Endothelial cell of umbilical vein (primary cell): ENCODE data around the gene TNFRSF1B. TPM values are rescaled to one million over a fixed set of nuclear protein-coding genes. Genes with fewer than 3 reads are reported as not detected.
A peak's percentile ranks its signal among the peaks of the same experiment; 100 is the strongest.

Source experiments
- BruUV-seq: library from RNA; stranded (reverse); fragments of 400-500 nt; replicated peaks from 2 replicates; lab custom pipeline; 2021; lab: Mats Ljungman, UMichigan
- CTCF ChIA-PET: fragments of 300-600, 350-600 bp; sonication (Branson Sonifier 250); formaldehyde crosslinking; loops from one replicate; lab custom pipeline; 2021; ENCODE audit warnings: antibody characterized with exemption, inconsistent platforms; lab: Charles Lee
- POLR2A ChIA-PET: fragments of 300-600, 350-600 bp; sonication (Branson Sonifier 250); formaldehyde crosslinking; loops from one replicate; lab custom pipeline; 2021; ENCODE audit warnings: antibody characterized with exemption, inconsistent platforms; lab: Charles Lee
- DNase-seq: peaks from one replicate; pipeline ENCODE4 v3.0.0-alpha.2; 2011; ENCODE audit warnings: low read depth, low spot score
- FAIRE-seq: peaks from 2 replicates; lab custom pipeline; 2011; peaks lifted over from hg19 to GRCh38; lab: Jason Lieb, UNC
- H2AFZ ChIP-seq: 2 replicates; pipeline ENCODE4 v1.6.0; 2012; ENCODE audit warnings: low read depth, low read length, control low read depth, inconsistent platforms
- H3K27ac ChIP-seq: 2 replicates; pipeline ENCODE4 v1.5.1; 2011; ENCODE audit warnings: low read depth, mild to moderate bottlenecking, control low read depth, low read length, moderate library complexity; ENCODE audit not compliant: insufficient read depth
- H3K27me3 ChIP-seq, 2 experiments: 2 replicates each; pipeline versions ENCODE4 v1.6.0 to v1.6.1; 2011; ENCODE audit warnings: low read length in 2 of 2, mixed read lengths in 1 of 2; ENCODE audit not compliant: control insufficient read depth in 2 of 2, insufficient read depth in 2 of 2
- H3K36me3 ChIP-seq, 2 experiments: 2 replicates in 1 of 2; 3 replicates in 1 of 2; pipeline ENCODE4 v1.5.1; 2011; ENCODE audit warnings: low read length in 2 of 2, mild to moderate bottlenecking in 1 of 2, moderate library complexity in 1 of 2; ENCODE audit not compliant: control insufficient read depth in 2 of 2, insufficient read depth in 2 of 2; ENCODE audit errors: extremely low read depth in 1 of 2
- H3K4me1 ChIP-seq: 3 replicates; pipeline ENCODE4 v1.5.1; 2011; ENCODE audit warnings: mild to moderate bottlenecking, low read length; ENCODE audit not compliant: control insufficient read depth, insufficient read depth; ENCODE audit errors: extremely low read depth
- H3K4me2 ChIP-seq: 2 replicates; pipeline ENCODE4 v1.6.1; 2011; ENCODE audit warnings: low read length, control low read depth, mixed read lengths; ENCODE audit not compliant: insufficient read depth
- H3K4me3 ChIP-seq, 3 experiments: fragments of 200-600 bp in 1 of 3; sonication (generic), shearing (Covaris generic) in 1 of 3; replicated peaks in 1 of 3; 2 replicates each; pipeline ENCODE4 v1.5.1; 2011 to 2016; ENCODE audit warnings: control low read depth in 3 of 3, low read length in 3 of 3, mild to moderate bottlenecking in 2 of 3, inconsistent platforms in 1 of 3, low read depth in 1 of 3, moderate library complexity in 1 of 3; ENCODE audit not compliant: insufficient read depth in 1 of 3
- H3K79me2 ChIP-seq: 2 replicates; pipeline ENCODE4 v1.6.0; 2012; ENCODE audit warnings: low read length, inconsistent platforms; ENCODE audit not compliant: control insufficient read depth, insufficient read depth
- H3K9ac ChIP-seq: replicated peaks from 2 replicates; pipeline ENCODE3; 2011; ENCODE audit warnings: low read length, control low read depth; ENCODE audit not compliant: insufficient read depth; ENCODE audit errors: extremely low read depth
- H3K9me1 ChIP-seq: replicated peaks from 3 replicates; pipeline ENCODE4 v1.6.0; 2011; ENCODE audit warnings: mild to moderate bottlenecking, low read length; ENCODE audit not compliant: control insufficient read depth, insufficient read depth; ENCODE audit errors: extremely low read depth
- H3K9me3 ChIP-seq: replicated peaks from 2 replicates; pipeline ENCODE4 v1.5.1; 2012; ENCODE audit warnings: low read length, inconsistent platforms; ENCODE audit not compliant: control insufficient read depth, insufficient read depth
- H4K20me1 ChIP-seq: replicated peaks from 2 replicates; pipeline ENCODE3; 2011; ENCODE audit warnings: mild to moderate bottlenecking, low read length; ENCODE audit not compliant: control insufficient read depth, insufficient read depth; ENCODE audit errors: extremely low read depth
- POLR2AphosphoS5 ChIP-seq: IDR thresholded peaks from 2 replicates; pipeline ENCODE4 v1.6.1; 2012; ENCODE audit warnings: low read depth, mild to moderate bottlenecking, control low read depth, low read length, moderate library complexity; ENCODE audit not compliant: insufficient read depth
- dilution Hi-C: fragments of 300-500 bp; cut with MboI; formaldehyde crosslinking; loops from one replicate; pipeline ENCODE4 v1.15.0; 2019; ENCODE audit warnings: low sequenced_read_pairs; ENCODE audit not compliant: extremely low pct_ligation_motif_present
- intact Hi-C: fragments of 100-400 bp; cut with micrococcal nuclease; formaldehyde crosslinking; loops from one replicate; pipeline ENCODE4 v1.10.0; 2022
- polyA plus RNA-seq, 4 experiments: library from polyadenylated mRNA; depleted of rRNA in 3 of 4; stranded (reverse) in 3 of 4; unstranded in 1 of 4; fragments of >200 nt; gene quantifications; 2 replicates each; pipeline versions ENCODE4 v1.2.1 to v1.2.3, GENCODE V29; 2011 to 2012; ENCODE audit warnings: missing spikeins in 1 of 4
- total RNA-seq: library from RNA; stranded (reverse); gene quantifications from 2 replicates; pipeline ENCODE4 v1.2.3, GENCODE V29; 2021
- TF ChIP-seq, protein P1 (sequence below), 2 donors: IDR thresholded peaks; 1 replicate in 1 of 2; 2 replicates in 1 of 2; pipeline ENCODE4 v1.5.1; 2011; ENCODE audit warnings: low read length in 2 of 2, mild to moderate bottlenecking in 2 of 2, moderate library complexity in 2 of 2, control low read depth in 1 of 2, inconsistent platforms in 1 of 2, low read depth in 1 of 2; ENCODE audit not compliant: insufficient read depth in 1 of 2; ENCODE audit errors: extremely low read depth in 1 of 2

The TNFRSF1B gene
- total and polyA plus RNA-seq, 2 donors (not counting 3 experiments of a cell fraction or from before 2014, with no cell fraction given) = 53.6 to 65.9 TPM

DNA sequence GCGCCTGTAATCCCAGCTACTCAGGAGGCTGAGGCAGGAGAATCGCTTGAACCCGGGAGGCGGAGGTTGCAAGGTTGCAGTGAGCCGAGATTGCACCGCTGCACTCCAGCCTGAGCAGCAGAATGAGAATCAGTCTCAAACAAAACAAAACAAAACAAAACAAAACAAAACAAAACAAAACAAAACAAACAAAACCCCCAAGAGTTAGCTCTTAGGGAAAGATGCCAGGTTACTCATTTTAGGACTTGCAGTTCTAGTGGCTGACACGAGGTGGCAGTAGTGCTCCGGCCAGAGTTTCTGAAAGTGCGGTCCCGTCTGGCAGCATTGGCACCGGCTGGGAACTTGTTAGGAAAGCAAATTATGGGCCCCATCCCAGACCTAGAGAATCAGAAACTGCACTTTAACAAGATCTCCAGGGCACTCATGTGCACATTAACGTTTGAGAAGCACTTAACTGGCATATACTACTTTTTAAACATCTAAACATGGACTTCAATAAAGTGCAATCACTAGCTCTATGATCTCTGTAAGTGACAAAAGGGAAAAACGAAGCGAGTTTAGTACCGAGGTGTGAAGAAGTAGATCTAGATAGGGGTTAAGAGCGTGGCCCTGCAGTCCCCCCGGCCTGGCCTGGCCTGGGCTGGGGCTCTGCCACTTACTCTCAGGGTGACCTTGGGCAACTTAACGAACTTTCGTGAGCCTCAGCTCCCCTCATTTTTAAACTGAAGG lies 41.9 kb upstream of the TNFRSF1B start:
- Histone ChIP-seq H3K36me3 (no peaks in the 10 kb centered on the region), H3K27me3 (peaks cover 0 to 3% of the 10 kb centered on the region in 2 experiments), H3K4me3 (no peak overlapping the region), H3K4me2 (no peak overlapping the region), H3K9ac (no peak overlapping the region), H3K79me2 (no peaks in the 10 kb centered on the region), H4K20me1 (no peaks in the 10 kb centered on the region), H3K4me1 (peaks cover 9% of the 10 kb centered on the region), H2AFZ (peak overlapping the region; percentile 82), H3K27ac (no peak overlapping the region), H3K9me1 (no peaks in the 10 kb centered on the region), H3K9me3 (no peaks in the 10 kb centered on the region)
- dilution Hi-C loops = no loop called here
- ChIA-PET CTCF (interaction anchor here (0.6 to 11.8 kb wide), 58 partner anchors 8 to 539 kb away, joined by 3 to 537 read pairs (median 6); partner anchors contain the start of genes TNFRSF1B and VPS13D), POLR2A (no interaction called here)
- TF ChIP-seq POLR2AphosphoS5 = no peak
- TF ChIP-seq, protein P1, sequence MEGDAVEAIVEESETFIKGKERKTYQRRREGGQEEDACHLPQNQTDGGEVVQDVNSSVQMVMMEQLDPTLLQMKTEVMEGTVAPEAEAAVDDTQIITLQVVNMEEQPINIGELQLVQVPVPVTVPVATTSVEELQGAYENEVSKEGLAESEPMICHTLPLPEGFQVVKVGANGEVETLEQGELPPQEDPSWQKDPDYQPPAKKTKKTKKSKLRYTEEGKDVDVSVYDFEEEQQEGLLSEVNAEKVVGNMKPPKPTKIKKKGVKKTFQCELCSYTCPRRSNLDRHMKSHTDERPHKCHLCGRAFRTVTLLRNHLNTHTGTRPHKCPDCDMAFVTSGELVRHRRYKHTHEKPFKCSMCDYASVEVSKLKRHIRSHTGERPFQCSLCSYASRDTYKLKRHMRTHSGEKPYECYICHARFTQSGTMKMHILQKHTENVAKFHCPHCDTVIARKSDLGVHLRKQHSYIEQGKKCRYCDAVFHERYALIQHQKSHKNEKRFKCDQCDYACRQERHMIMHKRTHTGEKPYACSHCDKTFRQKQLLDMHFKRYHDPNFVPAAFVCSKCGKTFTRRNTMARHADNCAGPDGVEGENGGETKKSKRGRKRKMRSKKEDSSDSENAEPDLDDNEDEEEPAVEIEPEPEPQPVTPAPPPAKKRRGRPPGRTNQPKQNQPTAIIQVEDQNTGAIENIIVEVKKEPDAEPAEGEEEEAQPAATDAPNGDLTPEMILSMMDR (IDR thresholded peaks at IDR 0.05; ENCODE audit: extremely low read depth in 1 of 2, insufficient read depth in 1 of 2, low read depth in 1 of 2, low read length in 2 of 2) = peak; percentile 77 to 91
- no TSS peak for BruUV-seq
- peak; percentile 99 for FAIRE-seq
- peak; percentile 77 for DNase-seq
- intact Hi-C loops = loop anchor here (1.0 to 2.0 kb wide), 4 partner anchors 59 to 534 kb away; no protein-coding TSS in a partner anchor
